Peyer's patch (tissue), 4 donors: ENCODE data around the gene PSMD1.

Experiments
- CTCF ChIP-seq, 6 experiments: fragments of 450-650 bp in 4 of 6; fragments of 200-600 bp in 2 of 6; sonication (generic) in 1 of 6; IDR thresholded peaks; one replicate each; pipeline ENCODE4 v1.5.1; 2017 to 2019; ENCODE audit warnings: antibody characterized with exemption in 6 of 6, mild to moderate bottlenecking in 3 of 6, moderate library complexity in 1 of 6
- POLR2A ChIP-seq, 2 donors: fragments of 450-650 bp; IDR thresholded peaks; one replicate each; pipeline ENCODE4 v1.5.1; 2017; ENCODE audit warnings: antibody characterized with exemption in 2 of 2, mild to moderate bottlenecking in 2 of 2, moderate library complexity in 2 of 2

- no peak for TF ChIP-seq CTCF (IDR thresholded peaks at IDR 0.05)
- TF ChIP-seq POLR2A (IDR thresholded peaks at IDR 0.05) = no peak
Observed at GRCh38 chr2:231046916-231047273, 9.8 kb upstream of the PSMD1 start.
